IPS-18c (cell line): ENCODE data around the gene SLC24A4.

Experiments
- H3K4me3 ChIP-seq: 2 replicates; pipeline ENCODE4 v1.7.0; 2013; ENCODE audit warnings: low read depth, mild to moderate bottlenecking, low read length, moderate library complexity; ENCODE audit not compliant: insufficient read depth
- H3K9me3 ChIP-seq: one replicate; pipeline ENCODE4 v1.6.1; 2013; ENCODE audit warnings: mild to moderate bottlenecking, low read length, moderate library complexity; ENCODE audit not compliant: control insufficient read depth, insufficient read depth

SLC24A4 gene

GRCh38 chr14:92470811-92471210, 147.8 kb downstream of the SLC24A4 start:
- Histone ChIP-seq H3K4me3 (no peak overlapping the region), H3K9me3 (no peaks in the 10 kb centered on the region)

DNA sequence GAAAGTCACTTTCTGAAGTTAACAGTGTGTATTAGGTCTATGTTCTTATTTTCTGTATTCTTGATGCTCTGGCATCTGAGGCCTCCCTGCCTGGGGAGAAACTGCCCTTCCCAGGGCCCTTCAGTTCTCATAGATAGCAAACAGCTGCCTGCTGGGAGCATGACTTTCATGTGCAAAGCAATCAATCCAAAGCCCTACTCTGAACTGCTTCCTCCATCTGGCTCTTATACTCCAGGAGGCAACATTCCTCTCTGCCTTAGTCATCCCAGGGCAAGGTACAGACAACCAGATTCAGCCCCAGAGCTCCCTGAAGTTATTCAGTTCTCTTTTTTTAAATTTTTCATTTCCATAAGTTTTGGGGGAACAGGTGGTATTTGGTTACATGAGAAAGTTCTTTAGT, 149.0 kb downstream of the SLC24A4 start:
- Histone ChIP-seq H3K4me3 (no peak overlapping the region), H3K9me3 (no peaks in the 10 kb centered on the region)

DNA sequence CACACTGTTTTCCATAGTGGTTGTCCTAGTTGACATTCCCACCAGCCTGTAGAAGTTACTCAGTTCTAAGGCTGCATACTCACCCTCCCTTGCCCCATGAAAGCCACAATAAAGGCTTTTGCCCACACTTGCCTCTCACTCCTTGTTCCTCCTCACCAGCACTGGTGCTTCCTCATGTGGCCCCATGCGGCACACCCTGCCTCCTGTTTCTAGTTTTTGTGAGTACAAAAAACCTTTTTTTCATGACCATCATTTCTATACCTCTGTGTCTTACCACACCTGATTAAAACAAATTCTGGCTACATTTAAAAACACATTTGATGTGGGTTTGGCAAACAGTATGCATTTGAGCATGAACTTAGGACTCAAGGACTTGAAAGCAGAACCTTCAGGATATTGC, 149.9 kb downstream of the SLC24A4 start:
- no peak overlapping the region for H3K4me3 ChIP-seq
- no peaks in the 10 kb centered on the region for H3K9me3 ChIP-seq

GRCh38 chr14:92473261-92473968, 150.4 kb downstream of the SLC24A4 start:
- no peak overlapping the region for H3K4me3 ChIP-seq
- no peaks in the 10 kb centered on the region for H3K9me3 ChIP-seq

DNA sequence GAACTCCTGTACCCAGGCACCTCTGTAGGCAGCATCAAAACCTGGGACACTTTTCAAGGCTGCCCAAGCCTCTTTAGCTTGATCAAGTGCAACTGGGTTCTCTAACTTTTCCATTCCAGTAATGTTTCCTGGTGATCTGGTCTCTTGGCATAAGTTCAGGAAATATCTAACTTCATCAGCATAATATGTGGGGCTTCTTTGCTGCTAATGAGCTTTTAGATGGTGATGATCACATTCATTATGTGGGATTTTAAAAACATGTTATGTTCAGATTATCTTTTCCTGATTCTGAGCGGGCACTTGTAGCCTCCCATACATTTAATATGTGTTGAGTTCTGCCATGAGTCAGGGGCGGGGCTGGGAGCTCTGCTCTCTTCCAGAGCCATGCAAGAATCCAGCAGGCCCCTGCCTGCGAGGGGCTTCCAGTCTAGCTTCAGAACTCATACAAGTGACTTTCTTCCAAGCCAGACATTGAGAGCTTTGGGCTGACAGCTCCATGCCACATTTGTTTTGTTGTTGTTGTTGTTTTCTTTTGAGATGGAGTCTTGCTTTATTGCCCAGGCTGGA, 151.1 kb downstream of the SLC24A4 start:
- Histone ChIP-seq H3K4me3 (no peak overlapping the region), H3K9me3 (no peaks in the 10 kb centered on the region)

DNA sequence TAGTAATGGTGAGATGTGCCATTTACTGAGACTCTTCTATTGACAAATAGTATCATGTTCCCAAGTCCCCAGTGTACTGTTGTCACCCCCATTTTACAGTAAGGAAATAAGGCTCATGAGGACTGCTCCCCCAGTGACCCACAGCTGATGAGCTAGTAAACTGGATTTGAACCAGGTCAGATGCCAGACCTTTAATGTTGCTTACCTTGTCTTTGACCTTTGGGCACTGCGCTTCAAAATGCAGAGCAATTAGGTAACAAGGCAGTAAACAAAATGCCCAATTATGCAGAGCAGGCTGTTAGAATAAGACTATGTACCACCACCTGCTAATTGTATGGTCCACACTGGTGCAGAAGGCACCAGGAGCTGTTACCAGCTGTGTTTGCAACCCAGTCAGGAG, 152.1 kb downstream of the SLC24A4 start:
- no peaks in the 10 kb centered on the region for H3K9me3 ChIP-seq

GRCh38 chr14:92475451-92476187, 152.7 kb downstream of the SLC24A4 start:
- Histone ChIP-seq H3K4me3 (no peak overlapping the region), H3K9me3 (no peaks in the 10 kb centered on the region)

More for the DNA sequence above, 152.1 kb downstream of the SLC24A4 start:
- no peak overlapping the region for H3K4me3 ChIP-seq

DNA sequence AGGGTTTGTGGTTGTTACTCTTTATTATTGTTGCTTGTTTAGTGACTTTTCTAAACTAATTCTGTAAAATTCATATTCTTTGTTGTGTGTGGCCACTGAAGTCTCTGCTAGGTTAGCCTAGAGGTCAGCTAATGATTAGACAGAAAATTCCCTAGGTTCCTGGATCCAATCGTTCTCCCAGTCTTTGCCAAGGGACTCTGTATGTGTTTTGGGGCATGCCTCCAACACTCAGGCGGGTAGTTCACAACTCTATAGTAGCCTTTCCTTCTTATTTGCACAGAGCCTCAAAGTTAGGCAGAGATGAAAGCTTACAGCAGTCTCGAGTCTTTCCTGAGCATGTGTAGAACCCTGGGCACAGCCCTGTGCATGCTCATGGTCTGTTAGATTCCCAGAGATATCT, 157.9 kb downstream of the SLC24A4 start:
- Histone ChIP-seq H3K9me3 (peaks cover 2% of the 10 kb centered on the region), H3K4me3 (no peak overlapping the region)

GRCh38 chr14:92481386-92481785, 158.4 kb downstream of the SLC24A4 start:
- H3K4me3 ChIP-seq, result no peak overlapping the region
- peaks cover 2% of the 10 kb centered on the region for H3K9me3 ChIP-seq

DNA sequence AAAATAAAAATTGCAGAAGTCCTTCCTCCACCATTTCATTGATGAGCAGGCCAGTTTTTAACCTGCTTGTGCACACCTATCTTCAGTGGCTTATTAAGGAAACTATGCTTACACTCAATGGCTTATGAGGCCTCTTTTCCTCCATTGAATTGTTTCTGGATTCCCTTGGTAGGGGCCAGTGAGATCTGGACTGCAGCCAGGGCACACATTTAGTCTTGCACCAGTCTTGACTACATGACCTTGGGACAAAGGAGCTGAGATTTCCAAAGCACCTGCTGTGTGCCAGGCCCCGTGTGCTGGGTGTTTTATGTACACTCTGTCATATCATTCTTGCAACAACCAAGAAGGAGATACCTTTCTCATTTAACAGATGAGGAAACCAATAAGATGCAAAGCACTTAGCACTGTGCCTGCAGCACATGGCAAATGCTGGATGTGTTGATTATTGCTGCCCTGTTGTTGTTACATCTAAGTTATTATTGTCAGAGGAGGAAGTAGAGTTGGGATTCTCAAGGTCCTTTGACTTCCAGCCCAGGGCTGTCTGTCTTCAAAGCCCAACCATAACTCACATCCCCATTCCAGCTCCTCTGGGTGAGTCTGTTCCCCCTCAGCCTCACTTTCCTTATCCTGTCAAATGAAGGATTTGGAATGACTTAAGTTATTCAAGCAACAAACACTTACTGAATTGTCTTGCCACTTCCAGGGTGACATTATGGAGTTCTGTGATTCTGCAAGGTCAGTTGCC, 159.0 kb downstream of the SLC24A4 start:
- H3K9me3 ChIP-seq, result peaks cover 2% of the 10 kb centered on the region
- no peak overlapping the region for H3K4me3 ChIP-seq

DNA sequence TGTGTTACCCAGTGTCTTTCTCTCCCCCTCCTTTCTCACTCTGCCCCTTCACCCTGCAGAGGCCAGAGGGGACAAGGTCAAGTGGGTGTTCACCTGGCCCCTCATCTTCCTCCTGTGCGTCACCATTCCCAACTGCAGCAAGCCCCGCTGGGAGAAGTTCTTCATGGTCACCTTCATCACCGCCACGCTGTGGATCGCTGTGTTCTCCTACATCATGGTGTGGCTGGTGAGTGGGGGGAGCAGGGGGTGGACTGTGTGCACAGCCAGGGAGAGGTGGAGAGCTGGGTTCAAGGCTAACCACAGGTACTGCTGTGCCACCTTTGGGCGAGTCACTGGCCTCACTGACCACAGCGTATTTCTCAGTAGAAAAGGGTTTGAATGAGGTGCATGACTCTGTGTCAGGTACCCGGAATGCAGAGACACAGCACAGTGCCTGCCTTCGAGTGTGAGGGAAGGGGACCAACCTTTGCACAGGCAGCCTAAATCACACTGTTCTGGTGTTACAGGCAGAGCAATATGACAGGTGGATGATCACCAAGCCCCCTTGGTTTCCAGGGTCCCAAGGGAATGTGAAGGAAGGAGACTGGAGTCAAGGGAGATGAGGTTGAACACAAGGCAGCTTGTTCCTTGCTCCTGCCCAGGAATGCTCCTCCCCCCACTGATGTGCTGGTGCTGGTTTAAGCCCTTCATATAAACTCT, 159.8 kb downstream of the SLC24A4 start:
- Histone ChIP-seq H3K4me3 (no peak overlapping the region), H3K9me3 (peaks cover 2% of the 10 kb centered on the region)

DNA sequence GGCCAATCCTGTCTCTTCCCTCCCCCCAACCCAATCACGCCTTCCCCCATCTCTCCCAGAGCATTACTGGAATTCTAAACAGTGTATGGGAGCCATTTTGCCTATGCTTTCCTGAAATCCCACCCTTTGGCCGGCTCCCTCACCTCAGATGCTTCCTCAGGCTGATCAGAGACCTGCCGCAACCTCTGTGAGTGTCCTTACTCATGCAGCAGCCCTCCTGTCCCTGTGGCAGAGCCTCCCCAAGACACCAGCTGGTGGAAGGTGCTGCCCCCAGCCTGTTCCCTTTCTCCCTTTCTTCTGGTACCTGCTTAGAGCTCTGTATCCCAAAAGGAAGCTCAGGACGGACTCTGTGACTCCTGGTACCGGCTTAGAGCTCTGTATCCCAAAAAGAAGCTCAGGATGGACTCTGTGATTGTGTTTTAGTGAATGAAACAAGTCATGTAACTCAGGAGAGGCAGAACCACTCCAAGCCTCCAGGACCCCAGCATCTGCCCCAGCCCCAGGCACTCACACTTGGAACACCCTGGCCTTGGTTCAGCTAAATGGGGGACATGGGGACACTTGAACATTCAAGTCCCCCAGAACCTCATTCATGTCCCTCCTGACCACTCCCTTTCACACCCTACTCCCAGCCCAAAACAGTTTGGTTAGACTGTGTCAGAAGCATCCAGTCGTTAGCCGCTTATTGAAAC, 161.3 kb downstream of the SLC24A4 start:
- no peak overlapping the region for H3K4me3 ChIP-seq
- H3K9me3 ChIP-seq, result peaks cover 2% of the 10 kb centered on the region

DNA sequence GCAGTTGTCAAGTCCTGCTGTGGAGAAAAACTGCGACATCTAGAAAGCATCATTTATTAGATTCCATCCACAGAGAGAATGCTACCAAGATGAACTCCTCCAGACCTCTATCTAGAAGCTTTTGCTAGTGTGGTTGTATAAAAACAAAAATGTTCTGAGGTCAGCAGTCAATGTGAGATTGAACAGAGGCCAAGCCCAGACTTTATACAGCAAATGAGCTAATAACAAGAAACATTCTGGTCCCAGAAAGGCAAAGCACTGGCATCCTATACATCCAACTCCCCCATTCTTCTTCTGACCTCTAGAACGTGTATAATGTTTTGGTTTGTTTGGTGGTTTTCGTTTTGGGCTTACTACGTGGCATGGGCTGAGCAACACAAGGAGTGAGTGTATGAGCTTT, 163.9 kb downstream of the SLC24A4 start:
- no peak overlapping the region for H3K4me3 ChIP-seq
- peaks cover 2% of the 10 kb centered on the region for H3K9me3 ChIP-seq

GRCh38 chr14:92487513-92488133, 164.7 kb downstream of the SLC24A4 start:
- H3K4me3 ChIP-seq, result no peak overlapping the region
- peaks cover 2% of the 10 kb centered on the region for H3K9me3 ChIP-seq

DNA sequence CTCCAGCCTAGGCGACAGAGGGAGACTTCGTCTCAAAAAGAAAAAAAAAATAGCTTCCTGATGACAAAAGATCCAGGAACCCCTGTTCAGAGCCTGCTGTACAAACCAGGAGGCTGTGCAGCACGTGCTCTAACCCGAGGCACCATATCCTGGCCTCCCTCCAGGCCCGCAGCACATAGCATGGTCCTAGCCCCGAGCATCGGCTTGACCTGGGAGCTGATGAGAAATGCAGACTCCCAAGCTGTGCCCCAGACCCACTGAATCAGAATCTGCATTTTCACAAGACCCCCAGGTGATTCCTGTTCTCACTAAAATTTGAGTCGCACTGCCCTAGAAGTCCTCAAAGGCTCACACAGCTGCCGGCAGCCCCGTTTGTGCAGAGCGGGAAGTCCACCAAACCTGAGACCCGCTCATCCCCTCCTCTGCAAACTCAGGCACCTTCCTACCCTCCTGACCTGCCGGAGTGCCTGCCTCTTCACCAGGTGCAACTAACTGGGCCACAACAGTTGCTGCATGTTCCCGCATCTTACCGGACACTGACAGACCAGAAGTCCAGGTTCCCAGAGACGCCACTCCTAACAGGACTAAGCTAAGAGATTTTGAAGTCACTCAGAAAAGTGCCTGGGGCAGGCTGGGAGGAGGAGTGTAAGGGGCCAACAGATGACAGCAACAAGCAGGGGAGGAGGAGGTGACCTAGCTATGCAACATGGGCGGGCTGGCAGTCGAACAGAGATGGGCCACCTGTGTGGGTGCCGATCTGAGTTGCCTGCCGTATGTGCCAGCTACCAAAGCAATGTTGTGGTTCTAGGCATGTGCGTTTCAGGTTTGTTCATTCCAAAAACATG, 166.7 kb downstream of the SLC24A4 start:
- peaks cover 2% of the 10 kb centered on the region for H3K9me3 ChIP-seq
- H3K4me3 ChIP-seq, result no peak overlapping the region
